Posterior cingulate gyrus (tissue), 11 donors: ENCODE results near the gene SETBP1.

Experiments used
- DNase-seq, 10 donors: peaks; one replicate each; pipeline versions ENCODE4 v3.0.0 to v3.0.0-alpha.2; 2020 to 2021; ENCODE audit warnings: mixed read lengths in 3 of 10
- intact Hi-C: fragments of 100-400 bp; cut with DNase I; formaldehyde crosslinking; loops from one replicate; pipeline ENCODE4 v1.15.1; 2023

Gene SETBP1

GRCh38 chr18:44986933-44987332, 306.2 kb downstream of the SETBP1 start:
- DNase-seq = no peak
- intact Hi-C loops = no loop called here

GRCh38 chr18:44987371-44987770, 306.7 kb downstream of the SETBP1 start:
- intact Hi-C loops = no loop called here
- no peak for DNase-seq

DNA sequence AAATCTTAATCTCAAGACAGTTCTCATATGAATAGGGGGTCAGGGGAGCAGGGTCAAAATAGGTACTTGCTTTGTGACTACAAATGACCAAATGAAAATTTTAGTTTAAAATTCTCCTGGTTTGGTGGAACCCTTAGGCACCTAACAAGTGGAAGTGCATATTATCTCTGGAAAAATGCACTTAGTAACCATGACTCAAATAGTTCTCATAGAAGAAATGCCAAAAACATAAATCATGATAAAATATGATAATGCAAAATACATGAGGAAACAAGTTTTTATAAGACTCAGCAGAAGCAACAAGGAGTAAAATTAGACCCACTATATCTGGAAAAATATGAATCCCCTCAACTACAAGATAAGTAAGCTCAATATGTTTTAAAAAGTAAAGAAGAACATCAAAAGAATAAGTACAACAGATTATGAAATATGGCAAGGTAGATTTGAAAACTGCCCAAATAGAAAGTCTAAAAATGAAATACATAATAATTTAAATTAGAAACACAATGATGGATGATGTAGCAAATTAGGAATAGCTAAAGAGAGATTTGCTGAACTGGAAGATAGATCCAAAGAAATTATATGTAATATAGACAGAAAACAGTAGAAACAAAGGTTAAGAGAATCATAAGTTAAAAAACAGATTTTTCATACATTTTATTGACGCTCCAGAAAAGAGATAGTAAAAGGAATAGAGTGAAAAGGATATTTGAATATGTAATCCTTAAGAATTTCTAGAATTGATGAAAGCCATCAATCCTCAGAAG, 308.3 kb downstream of the SETBP1 start:
- intact Hi-C loops = no loop called here
- DNase-seq = no peak

GRCh38 chr18:44996261-44996660, 315.6 kb downstream of the SETBP1 start:
- DNase-seq = no peak
- intact Hi-C loops = no loop called here

GRCh38 chr18:44997174-44997573, 316.5 kb downstream of the SETBP1 start:
- DNase-seq = no peak
- intact Hi-C loops = no loop called here

GRCh38 chr18:44998360-44998759, 317.7 kb downstream of the SETBP1 start:
- intact Hi-C loops = no loop called here
- DNase-seq = no peak

- DNase-seq = no peak
- intact Hi-C loops = no loop called here
These were observed 323.9 kb downstream of the SETBP1 start for GRCh38 chr18:45004546-45005080.

- intact Hi-C loops = no loop called here
- no peak for DNase-seq
These were observed 326.2 kb downstream of the SETBP1 start for GRCh38 chr18:45006934-45007333.

DNA sequence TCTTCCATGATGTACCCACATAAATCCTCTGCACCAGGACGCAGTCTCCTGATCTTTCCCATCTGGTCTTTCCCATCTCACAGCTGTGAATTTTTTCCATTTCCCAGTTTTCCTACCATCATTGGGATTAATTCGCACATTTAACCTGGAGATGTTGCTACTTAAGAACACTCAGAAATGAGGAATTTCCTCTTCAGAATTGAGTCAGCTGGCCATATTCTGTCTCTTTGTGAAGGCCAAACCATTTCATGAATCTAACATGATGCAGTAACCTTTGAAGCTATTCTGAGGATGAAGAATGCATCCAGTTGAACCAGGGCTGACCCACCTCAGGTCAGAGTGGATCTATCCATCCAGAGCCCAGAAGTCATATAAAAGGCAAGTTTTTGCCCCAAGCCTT, 326.8 kb downstream of the SETBP1 start:
- intact Hi-C loops = no loop called here
- DNase-seq = no peak

DNA sequence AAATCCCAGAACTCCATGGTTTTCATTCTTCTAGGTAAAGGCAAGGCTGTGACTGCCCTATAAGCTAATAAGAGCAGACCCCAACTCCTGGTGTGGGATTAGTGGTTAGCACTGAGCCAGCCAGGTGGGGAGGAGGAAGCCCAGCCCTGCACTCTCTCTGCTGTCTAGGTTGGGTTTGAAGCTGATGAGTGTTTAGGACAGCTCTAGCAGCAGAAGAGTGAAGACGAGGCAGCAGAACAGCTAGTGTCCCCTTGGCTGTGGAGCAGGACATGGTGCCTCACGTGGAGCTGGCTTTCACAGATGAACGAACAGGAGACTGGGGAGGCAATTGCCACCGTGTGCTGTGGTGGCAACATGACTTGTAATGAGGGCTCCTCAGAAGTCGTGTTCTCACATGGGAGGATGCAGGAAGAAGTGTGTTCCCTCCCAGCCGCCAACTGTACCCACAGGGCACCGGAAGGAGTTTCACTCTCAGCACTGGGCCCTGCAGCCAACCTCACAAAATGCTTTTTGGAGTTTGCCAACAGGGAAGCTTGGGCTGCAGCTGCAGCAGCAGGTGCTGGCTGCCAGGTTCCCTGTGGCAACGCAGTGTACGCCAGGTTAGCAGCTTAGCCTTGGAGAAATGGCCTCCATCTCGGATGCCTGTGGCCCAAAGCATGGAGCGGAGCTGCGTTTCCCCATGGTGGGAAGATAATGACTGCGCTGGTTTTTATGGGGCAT, 328.2 kb downstream of the SETBP1 start:
- DNase-seq = peak in 4 of 10 donors; percentile 18 to 84 (median 68)
- intact Hi-C loops = no loop called here

GRCh38 chr18:45009756-45010155, 329.1 kb downstream of the SETBP1 start:
- no peak for DNase-seq

GRCh38 chr18:45012286-45012685, 331.6 kb downstream of the SETBP1 start:
- intact Hi-C loops = no loop called here
- DNase-seq = no peak

More at GRCh38 chr18:45009756-45010155, 329.1 kb downstream of the SETBP1 start:
- intact Hi-C loops = no loop called here

DNA sequence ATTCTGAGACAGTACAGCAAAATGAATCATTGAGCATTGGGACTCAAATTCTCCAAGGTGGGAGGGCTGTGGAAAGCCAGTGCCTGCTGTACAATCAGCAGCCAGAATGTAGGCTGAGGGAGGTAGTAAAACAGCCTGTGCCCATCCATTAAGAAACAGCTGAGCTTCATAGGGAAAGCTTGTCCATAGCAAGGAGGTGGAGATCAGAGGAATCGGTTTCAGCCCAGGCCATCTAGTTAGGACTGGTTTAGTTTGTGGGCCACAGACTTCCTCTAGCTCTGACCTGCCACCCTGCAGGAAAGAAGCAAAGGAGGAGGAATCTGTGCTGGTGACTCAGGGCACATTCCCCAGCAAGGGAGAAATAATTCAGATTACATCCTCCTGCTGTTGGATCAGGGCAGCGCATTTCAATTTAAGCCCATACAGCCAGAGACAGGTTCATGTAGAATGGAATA, 333.4 kb downstream of the SETBP1 start:
- intact Hi-C loops = no loop called here

DNA sequence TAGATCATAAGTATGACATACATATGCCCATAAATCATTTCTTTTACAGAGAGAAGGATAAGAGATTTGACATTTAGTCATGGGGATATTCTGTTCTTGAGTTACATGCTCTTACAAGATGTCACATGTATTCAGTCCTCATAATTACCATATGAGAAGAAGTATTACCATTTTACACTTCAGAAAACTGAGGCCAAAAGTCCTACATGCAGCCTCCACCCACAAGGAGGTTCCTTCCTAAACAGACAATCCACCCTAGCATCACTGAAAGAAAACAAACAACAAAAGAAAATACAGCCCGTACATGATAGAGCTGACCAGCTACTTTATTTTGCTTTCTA, 335.1 kb downstream of the SETBP1 start:
- intact Hi-C loops = no loop called here
- no peak for DNase-seq

More for the DNA sequence above, 333.4 kb downstream of the SETBP1 start:
- peak in 2 of 10 donors; percentile 24 to 77 for DNase-seq

- intact Hi-C loops = no loop called here
- no peak for DNase-seq
These were observed 338.8 kb downstream of the SETBP1 start for GRCh38 chr18:45019469-45019868.

GRCh38 chr18:45023519-45023918, 342.8 kb downstream of the SETBP1 start:
- intact Hi-C loops = no loop called here
- no peak for DNase-seq

DNA sequence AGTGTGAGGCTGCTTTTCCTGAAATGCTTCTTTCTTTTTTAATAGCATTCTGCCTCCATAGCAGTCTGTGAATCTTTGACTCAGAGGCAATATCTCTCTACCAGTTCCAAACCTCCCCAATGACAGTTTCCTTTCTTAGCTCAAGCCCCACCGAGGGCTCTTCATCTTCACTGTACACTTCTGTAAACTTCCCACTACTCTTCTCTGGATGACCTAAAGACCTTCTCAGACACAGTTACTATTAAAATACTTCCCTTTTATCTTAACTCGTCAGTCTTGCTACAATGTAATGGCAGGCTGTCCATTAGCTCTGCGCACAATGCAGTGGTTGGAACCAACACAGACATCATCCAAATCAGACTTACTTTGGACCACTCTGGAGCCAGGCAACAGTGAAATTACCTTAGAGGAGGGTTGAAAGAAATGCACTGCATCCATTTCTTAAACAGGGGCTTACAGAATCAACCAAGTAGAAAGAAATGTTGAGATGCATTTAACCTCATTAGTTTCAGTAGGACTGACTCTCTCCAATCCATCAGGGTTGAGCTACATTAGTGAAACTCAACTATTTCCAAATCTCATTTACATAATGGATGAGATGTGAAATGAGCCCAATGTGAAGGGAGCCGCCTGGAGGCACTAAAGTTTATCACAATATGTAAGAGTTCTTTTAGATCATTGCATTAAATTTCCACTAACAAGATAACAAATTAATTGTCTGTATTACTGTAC, 343.8 kb downstream of the SETBP1 start:
- no peak for DNase-seq
- intact Hi-C loops = no loop called here

- intact Hi-C loops = no loop called here
These were observed 344.4 kb downstream of the SETBP1 start for GRCh38 chr18:45025089-45025450.

GRCh38 chr18:45026162-45026561, 345.5 kb downstream of the SETBP1 start:
- intact Hi-C loops = no loop called here

More at GRCh38 chr18:45025089-45025450, 344.4 kb downstream of the SETBP1 start:
- DNase-seq = no peak

GRCh38 chr18:45034179-45034578, 353.5 kb downstream of the SETBP1 start:
- intact Hi-C loops = no loop called here
- DNase-seq = no peak

More at GRCh38 chr18:45026162-45026561, 345.5 kb downstream of the SETBP1 start:
- DNase-seq = no peak

DNA sequence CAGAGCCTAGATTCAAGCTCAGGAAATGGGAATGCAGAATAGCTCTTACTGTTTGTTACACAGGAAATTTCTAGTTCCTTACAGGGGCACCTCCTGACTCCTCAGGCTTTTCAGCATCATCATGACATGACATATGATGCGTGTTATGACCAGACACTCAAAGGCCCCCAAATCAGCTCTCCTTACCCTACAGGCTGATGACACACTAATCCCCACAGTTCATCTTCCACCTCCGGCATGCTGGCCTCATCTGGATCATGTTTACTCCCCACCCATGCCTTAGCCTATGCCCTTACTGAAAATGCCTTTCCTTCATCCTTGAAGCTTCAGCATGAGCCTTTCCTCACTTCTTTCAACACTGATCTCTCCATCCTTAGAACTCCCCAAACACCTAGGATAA, 356.9 kb downstream of the SETBP1 start:
- intact Hi-C loops = no loop called here
- DNase-seq = no peak
